GM19455 (cell line): ENCODE measurements around the gene TMX2.
"Not testable (repeated sequence)": the region's sequence is repeated elsewhere in the genome, so short reads cannot be mapped to it uniquely, and the experiment has no call there.

Experiments used
- ATAC-seq: cut with Tn5 transposase; IDR thresholded peaks from one replicate; pipeline ENCODE4 v1.9.1; 2021; ENCODE audit not compliant: unreplicated experiment

Gene TMX2

GRCh38 chr11:57712256-57713150 lies at the start of gene TMX2:
Gene TMX2, plus strand, starts transcription at chr11:57712593. Its CDS starts 26 bp downstream, at chr11:57712619.
- peak; percentile 95 for ATAC-seq

GRCh38 chr11:57662893-57663292 lies 49.5 kb upstream of the TMX2 start:
- no peak for ATAC-seq

- no peak for ATAC-seq
These were observed 48.4 kb upstream of the TMX2 start for GRCh38 chr11:57663975-57664374.

- ATAC-seq = peak; percentile 69
These were observed 45.2 kb upstream of the TMX2 start for GRCh38 chr11:57667117-57667735.

GRCh38 chr11:57667736-57668433 lies 44.5 kb upstream of the TMX2 start, which contains the start of gene ZDHHC5:
Gene ZDHHC5, plus strand, starts transcription at chr11:57668114. Its CDS starts 4,977 bp downstream, at chr11:57673091.
- peak; percentile 84 for ATAC-seq

- ATAC-seq = peak; percentile 15
These were observed 44.0 kb upstream of the TMX2 start for GRCh38 chr11:57668434-57668782.

- ATAC-seq = no peak
These were observed 38.1 kb upstream of the TMX2 start for GRCh38 chr11:57674251-57674650.

- ATAC-seq = no peak
These were observed 37.0 kb upstream of the TMX2 start for GRCh38 chr11:57675176-57675941.

GRCh38 chr11:57679396-57679795 lies 33.0 kb upstream of the TMX2 start:
- ATAC-seq = no peak

GRCh38 chr11:57680552-57680874 lies 31.9 kb upstream of the TMX2 start:
- ATAC-seq = no peak

- no peak for ATAC-seq
These were observed 31.2 kb upstream of the TMX2 start for GRCh38 chr11:57681168-57681567.

- ATAC-seq = not testable (repeated sequence)
These were observed 21.9 kb upstream of the TMX2 start for GRCh38 chr11:57690474-57690873.

GRCh38 chr11:57698843-57699365 lies 13.5 kb upstream of the TMX2 start:
- no peak for ATAC-seq

- ATAC-seq = no peak
These were observed 12.6 kb upstream of the TMX2 start for GRCh38 chr11:57699813-57700212.

- ATAC-seq = no peak
These were observed 12.0 kb upstream of the TMX2 start for GRCh38 chr11:57700425-57700824.

GRCh38 chr11:57703341-57703740 lies 9.1 kb upstream of the TMX2 start:
- no peak for ATAC-seq

- no peak for ATAC-seq
These were observed 7.5 kb upstream of the TMX2 start for GRCh38 chr11:57704932-57705331.

GRCh38 chr11:57705432-57705831 lies 7.0 kb upstream of the TMX2 start:
- ATAC-seq = not testable (repeated sequence)

GRCh38 chr11:57709802-57710367 lies 2.5 kb upstream of the TMX2 start:
- ATAC-seq = no peak
